Lung (tissue), 12 donors: ENCODE results near the gene WHRN. TPM values are rescaled to one million over a fixed set of nuclear protein-coding genes. Genes with fewer than 3 reads are reported as not detected.

Experiments used
- ATAC-seq: fragments of 200-7000 bp; cut with Tn5 transposase; one replicate; pipeline ENCODE4 v1.9.1; 2020; ENCODE audit warnings: moderate number of reproducible peaks; ENCODE audit not compliant: insufficient read depth, low FRiP score
- DNase-seq, 3 donors: peaks; one replicate each; pipeline ENCODE4 v3.0.0-alpha.2; 2013 to 2017
- H3K27ac ChIP-seq, 2 donors: one replicate each; pipeline ENCODE4 v1.5.1; 2013; ENCODE audit warnings: mild to moderate bottlenecking in 2 of 2, moderate library complexity in 2 of 2, control low read depth in 1 of 2, inconsistent platforms in 1 of 2, low read depth in 1 of 2, low read length in 1 of 2
- H3K27me3 ChIP-seq, 3 donors: one replicate each; pipeline ENCODE4 v1.5.1; 2013; ENCODE audit warnings: low read length in 2 of 3; ENCODE audit not compliant: control insufficient read depth in 3 of 3, insufficient read depth in 3 of 3
- H3K36me3 ChIP-seq, 4 donors: one replicate each; pipeline ENCODE4 v1.5.1; 2013; ENCODE audit warnings: low read length in 4 of 4, mild to moderate bottlenecking in 1 of 4, moderate library complexity in 1 of 4; ENCODE audit not compliant: control insufficient read depth in 4 of 4, insufficient read depth in 4 of 4
- H3K4me1 ChIP-seq, 5 donors: one replicate each; pipeline ENCODE4 v1.5.1; 2013; ENCODE audit warnings: low read length in 5 of 5, mild to moderate bottlenecking in 2 of 5, moderate library complexity in 1 of 5; ENCODE audit not compliant: control insufficient read depth in 5 of 5, insufficient read depth in 5 of 5
- H3K4me3 ChIP-seq: one replicate; pipeline ENCODE4 v1.5.1; 2013; ENCODE audit warnings: mild to moderate bottlenecking, control low read depth, moderate library complexity
- H3K9ac ChIP-seq, 2 donors: one replicate each; pipeline ENCODE4 v1.5.1; 2013; ENCODE audit warnings: low read length in 2 of 2, control low read depth in 1 of 2; ENCODE audit not compliant: insufficient read depth in 1 of 2
- H3K9me3 ChIP-seq, 4 donors: one replicate each; pipeline ENCODE4 v1.5.1; 2013; ENCODE audit warnings: low read length in 3 of 4, mild to moderate bottlenecking in 1 of 4, moderate library complexity in 1 of 4; ENCODE audit not compliant: control insufficient read depth in 4 of 4, insufficient read depth in 3 of 4
- CTCF ChIP-seq: IDR thresholded peaks from 2 replicates; pipeline ENCODE4 v1.5.1; 2012; ENCODE audit warnings: mild to moderate bottlenecking; ENCODE audit errors: control extremely low read depth, extremely low read depth
- WGBS, 2 donors: extraction: QIAGEN DNeasy Blood & Tissue Kit; methylation state at CpG; one replicate each; pipeline ENCODE4 v1.1.7; 2013; 5-methylcytosine and 5-hydroxymethylcytosine counted together
- polyA plus RNA-seq, 2 donors: library from polyadenylated mRNA; stranded (reverse); fragments of 200-250 nt; gene quantifications; one replicate each; pipeline ENCODE4 v1.2.1, GENCODE V29; 2013
- total RNA-seq, 2 donors: library from RNA; depleted of rRNA in 1 of 2; stranded (reverse); fragments of >200 nt in 1 of 2; gene quantifications; one replicate each; pipeline ENCODE4 v1.2.1, GENCODE V29; 2014 to 2021
- donor health status: control.
- donor health status: control.
- donor health status: Bipolar disorder and iron deficiency.
- donor health status: healthy.
- donor health status: DM: yes; HTN: yes; CAD: no.

Gene WHRN
- total and polyA plus RNA-seq, 4 donors, result 3.1 to 11.7 (median 5.6) TPM

GRCh38 chr9:114511978-114512874 is 7.0 kb upstream of the WHRN start:
- H3K9ac ChIP-seq, result no peak overlapping the region
- DNase-seq (no peak), ATAC-seq (no peak)
- no peaks in the 10 kb centered on the region for H3K9me3 ChIP-seq
- no peaks in the 10 kb centered on the region for H3K36me3 ChIP-seq
- H3K4me3 ChIP-seq, result no peak overlapping the region
- peaks cover 4 to 7% (median 4%) of the 10 kb centered on the region in 3 donors for H3K27me3 ChIP-seq
- TF ChIP-seq CTCF, result no peak
- H3K4me1 ChIP-seq, result peaks cover 0 to 2% (median 0%) of the 10 kb centered on the region in 5 donors
- 62 to 74% methylated on average over 12 of the region's 12 CpGs for WGBS, 2 donors
- H3K27ac ChIP-seq, result no peak overlapping the region

GRCh38 chr9:114507726-114508125 is 2.5 kb upstream of the WHRN start:
- Histone ChIP-seq H3K4me3 (no peak overlapping the region), H3K9ac (no peak overlapping the region), H3K27me3 (peaks cover 0 to 12% (median 8%) of the 10 kb centered on the region in 3 donors), H3K27ac (no peak overlapping the region), H3K4me1 (peaks cover 0 to 16% (median 4%) of the 10 kb centered on the region in 5 donors), H3K9me3 (peaks cover 0 to 4% (median 0%) of the 10 kb centered on the region in 4 donors), H3K36me3 (no peaks in the 10 kb centered on the region)
- ATAC-seq (no peak), DNase-seq (peak; percentile 19 to 58 (median 43))
- 12 to 19% methylated on average over 3 of the region's 3 CpGs for WGBS, 2 donors
- TF ChIP-seq CTCF, result no peak

DNA sequence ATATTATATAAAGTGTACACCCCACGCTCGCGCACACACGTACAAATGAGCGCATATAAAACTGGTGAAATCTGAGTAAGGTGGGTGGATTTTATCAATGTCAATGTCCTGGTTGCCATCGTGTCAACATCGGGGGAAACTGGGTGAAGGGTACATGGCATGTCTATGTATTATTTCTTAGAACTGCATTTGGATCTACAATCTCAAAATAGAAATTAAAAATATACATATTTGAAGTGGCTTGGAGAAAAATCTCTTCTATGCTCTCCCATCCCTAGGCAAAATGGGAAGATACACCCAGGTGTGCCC is 763 bp upstream of the WHRN start:
- no peak for TF ChIP-seq CTCF
- Histone ChIP-seq H3K27ac (no peak overlapping the region), H3K4me3 (no peak overlapping the region), H3K27me3 (peaks cover 0 to 12% (median 8%) of the 10 kb centered on the region in 3 donors), H3K4me1 (peaks cover 0 to 27% (median 10%) of the 10 kb centered on the region in 5 donors), H3K36me3 (no peaks in the 10 kb centered on the region), H3K9me3 (peaks cover 0 to 4% (median 0%) of the 10 kb centered on the region in 4 donors), H3K9ac (peak overlapping the region; percentile 71 to 90)
- no peak for DNase-seq
- no peak for ATAC-seq
- 65 to 66% methylated on average over 7 of the region's 7 CpGs for WGBS, 2 donors
